Keratinocyte (primary cell): ENCODE measurements around the gene NDUFS2. TPM values are rescaled to one million over a fixed set of nuclear protein-coding genes. Genes with fewer than 3 reads are reported as not detected.

Experiments used
- DNase-seq: peaks from one replicate; pipeline ENCODE4 v3.0.0-alpha.2; 2011; ENCODE audit warnings: low read depth, missing footprints, low spot score
- FAIRE-seq: peaks from 2 replicates; lab custom pipeline; 2011; peaks lifted over from hg19 to GRCh38; lab: Jason Lieb, UNC
- H2AFZ ChIP-seq: 2 replicates; pipeline ENCODE4 v1.6.0; 2012; ENCODE audit warnings: low read length, control low read depth, inconsistent platforms; ENCODE audit not compliant: control insufficient read depth
- H3K27ac ChIP-seq: 2 replicates; pipeline ENCODE4 v1.5.1; 2011; ENCODE audit warnings: low read length; ENCODE audit not compliant: control insufficient read depth, insufficient read depth
- H3K27me3 ChIP-seq: 3 replicates; pipeline ENCODE4 v1.6.0; 2011; ENCODE audit warnings: low read length; ENCODE audit not compliant: control insufficient read depth, insufficient read depth; ENCODE audit errors: extremely low read depth
- H3K36me3 ChIP-seq, 2 experiments: 2 replicates in 1 of 2; 3 replicates in 1 of 2; pipeline ENCODE4 v1.5.1; 2011; ENCODE audit warnings: low read length in 2 of 2, mild to moderate bottlenecking in 1 of 2; ENCODE audit not compliant: control insufficient read depth in 2 of 2, insufficient read depth in 2 of 2; ENCODE audit errors: extremely low read depth in 1 of 2
- H3K4me1 ChIP-seq: 3 replicates; pipeline ENCODE4 v1.5.1; 2011; ENCODE audit warnings: low read length; ENCODE audit not compliant: control insufficient read depth, insufficient read depth; ENCODE audit errors: extremely low read depth
- H3K4me2 ChIP-seq: 3 replicates; pipeline ENCODE4 v1.6.0; 2011; ENCODE audit warnings: low read depth, low read length; ENCODE audit not compliant: control insufficient read depth, insufficient read depth; ENCODE audit errors: extremely low read depth
- H3K4me3 ChIP-seq, 3 experiments: fragments of 200-600 bp in 1 of 3; sonication (generic) in 1 of 3; 2 replicates in 2 of 3; 3 replicates in 1 of 3; pipeline ENCODE4 v1.5.1; 2011 to 2016; ENCODE audit warnings: low read length in 3 of 3, mild to moderate bottlenecking in 3 of 3, control low read depth in 2 of 3, inconsistent platforms in 1 of 3, low read depth in 1 of 3, mixed read lengths in 1 of 3, mixed run types in 1 of 3, moderate library complexity in 1 of 3; ENCODE audit not compliant: control insufficient read depth in 2 of 3, insufficient read depth in 2 of 3; ENCODE audit errors: extremely low read depth in 1 of 3
- H3K79me2 ChIP-seq: 2 replicates; pipeline ENCODE4 v1.6.0; 2012; ENCODE audit warnings: low read length; ENCODE audit not compliant: control insufficient read depth, insufficient read depth
- H3K9ac ChIP-seq: 3 replicates; pipeline ENCODE4 v1.6.0; 2011; ENCODE audit warnings: low read length; ENCODE audit not compliant: control insufficient read depth, insufficient read depth; ENCODE audit errors: extremely low read depth
- H3K9me1 ChIP-seq: 3 replicates; pipeline ENCODE4 v1.6.0; 2011; ENCODE audit warnings: low read length; ENCODE audit not compliant: control insufficient read depth, insufficient read depth; ENCODE audit errors: extremely low read depth
- H3K9me3 ChIP-seq: 2 replicates; pipeline ENCODE4 v1.5.1; 2012; ENCODE audit warnings: low read depth, low read length; ENCODE audit not compliant: control insufficient read depth
- H4K20me1 ChIP-seq: 3 replicates; pipeline ENCODE4 v1.6.0; 2011; ENCODE audit warnings: low read length; ENCODE audit not compliant: control insufficient read depth, insufficient read depth; ENCODE audit errors: extremely low read depth
- CTCF ChIP-seq, 3 experiments: IDR thresholded peaks in 1 of 3; conservative IDR thresholded peaks in 1 of 3; optimal IDR thresholded peaks in 1 of 3; 2 replicates in 2 of 3; 3 replicates in 1 of 3; pipeline versions ENCODE3 to v1.5.1; 2011; ENCODE audit warnings: low read length in 3 of 3, mild to moderate bottlenecking in 3 of 3, moderate library complexity in 2 of 3, control low read depth in 1 of 3, inconsistent platforms in 1 of 3; ENCODE audit not compliant: insufficient read depth in 2 of 3; ENCODE audit errors: extremely low read depth in 1 of 3
- EZH2 ChIP-seq: IDR thresholded peaks from one replicate; pipeline ENCODE4 v1.6.1; 2012; ENCODE audit warnings: inconsistent platforms, mild to moderate bottlenecking, low read length, moderate library complexity
- dilution Hi-C: fragments of 300-500 bp; cut with MboI; formaldehyde crosslinking; loops from one replicate; pipeline ENCODE4 v1.7.0; 2020; ENCODE audit warnings: low sequenced_read_pairs; ENCODE audit not compliant: extremely low pct_ligation_motif_present
- polyA plus RNA-seq, 5 experiments: library from polyadenylated mRNA; depleted of rRNA in 3 of 5; stranded (reverse) in 3 of 5; stranded (forward) in 1 of 5; unstranded in 1 of 5; fragments of >200 nt; gene quantifications; 1 replicate in 1 of 5; 2 replicates in 3 of 5; 3 replicates in 1 of 5; pipeline versions ENCODE4 v1.2.1 to v1.2.3, GENCODE V29; 2011 to 2012; ENCODE audit warnings: missing spikeins in 2 of 5, low read depth in 1 of 5, low replicate concordance in 1 of 5

The NDUFS2 gene
- polyA plus RNA-seq, 1 donor (not counting 4 experiments of a cell fraction or from before 2014, with no cell fraction given), result 136 TPM

- Histone ChIP-seq H3K4me1 (no peaks in the 10 kb centered on the region), H3K9me3 (no peaks in the 10 kb centered on the region), H3K27me3 (no peaks in the 10 kb centered on the region), H4K20me1 (no peaks in the 10 kb centered on the region), H3K4me2 (no peak overlapping the region), H3K27ac (no peak overlapping the region), H3K79me2 (no peaks in the 10 kb centered on the region), H3K36me3 (peaks cover 4 to 14% of the 10 kb centered on the region in 2 experiments), H2AFZ (no peak overlapping the region), H3K9ac (no peak overlapping the region), H3K4me3 (no peak overlapping the region), H3K9me1 (no peaks in the 10 kb centered on the region)
- DNase-seq (no peak), FAIRE-seq (no peak)
- TF ChIP-seq EZH2 (no peak), CTCF (optimal IDR thresholded peaks at IDR 0.05 in 1 of 3, IDR thresholded peaks at IDR 0.05 in 1 of 3, conservative IDR thresholded peaks at IDR 0.05 in 1 of 3; ENCODE audit: extremely low read depth in 1 of 3, insufficient read depth in 2 of 3, low read length in 3 of 3) (no peak)
- dilution Hi-C loops, result no loop called here
Observed at GRCh38 chr1:161216945-161217712, 15.0 kb downstream of the NDUFS2 start.

- Histone ChIP-seq H3K9me3 (no peaks in the 10 kb centered on the region), H3K4me3 (no peak overlapping the region), H3K27me3 (no peaks in the 10 kb centered on the region), H3K27ac (no peak overlapping the region), H3K36me3 (peaks cover 0 to 14% of the 10 kb centered on the region in 2 experiments), H2AFZ (no peak overlapping the region), H4K20me1 (no peaks in the 10 kb centered on the region), H3K79me2 (no peaks in the 10 kb centered on the region), H3K4me1 (no peaks in the 10 kb centered on the region), H3K9ac (no peak overlapping the region), H3K4me2 (no peak overlapping the region), H3K9me1 (no peaks in the 10 kb centered on the region)
- no peak for DNase-seq
- no peak for FAIRE-seq
- dilution Hi-C loops, result no loop called here
- TF ChIP-seq CTCF (optimal IDR thresholded peaks at IDR 0.05 in 1 of 3, IDR thresholded peaks at IDR 0.05 in 1 of 3, conservative IDR thresholded peaks at IDR 0.05 in 1 of 3; ENCODE audit: extremely low read depth in 1 of 3, insufficient read depth in 2 of 3, low read length in 3 of 3) (no peak), EZH2 (no peak)
Observed at GRCh38 chr1:161217831-161218230, 15.7 kb downstream of the NDUFS2 start.
